Right lobe of liver (tissue), 4 donors: ENCODE data around the gene IGFL4.

ENCODE experiments used
- CTCF ChIP-seq, 4 donors: fragments of 200-600 bp in 3 of 4; fragments of 450-650 bp in 1 of 4; IDR thresholded peaks; one replicate each; pipeline versions ENCODE4 v1.5.1 to v1.8.0; 2016 to 2022; ENCODE audit warnings: antibody characterized with exemption in 4 of 4, mild to moderate bottlenecking in 2 of 4
- POLR2A ChIP-seq: fragments of 450-650 bp; IDR thresholded peaks from one replicate; pipeline ENCODE4 v1.6.1; 2017; ENCODE audit warnings: antibody characterized with exemption, mild to moderate bottlenecking
- donor health status: DM: no; HTN: no; CAD: no.
- donor health status: DM: no; HTN: no; CAD: no.
- donor health status: DM: no; HTN: yes; CAD: no.

GRCh38 chr19:46058778-46059177, 18.0 kb upstream of the IGFL4 start:
- TF ChIP-seq POLR2A (no peak), CTCF (IDR thresholded peaks at IDR 0.05) (no peak)
